Endometrium (tissue), 2 donors: ENCODE data around the gene COL4A2.

Experiments used
- FAIRE-seq: peaks from 2 replicates; lab custom pipeline; 2012; peaks lifted over from hg19 to GRCh38; lab: Jason Lieb, UNC
- donor health status: control.
- donor health status: control.

The COL4A2 gene

GRCh38 chr13:110402299-110403069, 95.4 kb downstream of the COL4A2 start:
- no peak for FAIRE-seq

GRCh38 chr13:110403315-110403714, 96.2 kb downstream of the COL4A2 start:
- FAIRE-seq: no peak

- FAIRE-seq: no peak
Observed at GRCh38 chr13:110403721-110404120, 96.6 kb downstream of the COL4A2 start.

GRCh38 chr13:110404321-110404720, 97.2 kb downstream of the COL4A2 start:
- no peak for FAIRE-seq

GRCh38 chr13:110405597-110406450, 98.7 kb downstream of the COL4A2 start:
- FAIRE-seq: no peak

GRCh38 chr13:110407021-110407420, 99.9 kb downstream of the COL4A2 start:
- FAIRE-seq: no peak

GRCh38 chr13:110407531-110407930, 100.4 kb downstream of the COL4A2 start:
- no peak for FAIRE-seq

- FAIRE-seq: no peak
Observed at GRCh38 chr13:110408286-110408685, 101.2 kb downstream of the COL4A2 start.

- no peak for FAIRE-seq
Observed at GRCh38 chr13:110409581-110409992, 102.5 kb downstream of the COL4A2 start.

GRCh38 chr13:110410000-110410399, 102.9 kb downstream of the COL4A2 start:
- FAIRE-seq: no peak

GRCh38 chr13:110410936-110411687, 104.0 kb downstream of the COL4A2 start:
- FAIRE-seq: no peak

GRCh38 chr13:110411688-110412059, 104.6 kb downstream of the COL4A2 start:
- FAIRE-seq: no peak

- peak; percentile 98 for FAIRE-seq
Observed at GRCh38 chr13:110412132-110412914, 105.2 kb downstream of the COL4A2 start.

GRCh38 chr13:110413016-110413675, 106.1 kb downstream of the COL4A2 start:
- no peak for FAIRE-seq

GRCh38 chr13:110413676-110414040, 106.6 kb downstream of the COL4A2 start:
- no peak for FAIRE-seq

- FAIRE-seq: no peak
Observed at GRCh38 chr13:110414283-110414682, 107.2 kb downstream of the COL4A2 start.

- no peak for FAIRE-seq
Observed at GRCh38 chr13:110414931-110415330, 107.8 kb downstream of the COL4A2 start.

- no peak for FAIRE-seq
Observed at GRCh38 chr13:110415669-110416068, 108.6 kb downstream of the COL4A2 start.

- no peak for FAIRE-seq
Observed at GRCh38 chr13:110416131-110417025, 109.3 kb downstream of the COL4A2 start.

- no peak for FAIRE-seq
Observed at GRCh38 chr13:110418944-110419343, 111.9 kb downstream of the COL4A2 start.
